IPS DF 19.7 (cell line): ENCODE data around the gene NKTR.
"Not testable (repeated sequence)": the region's sequence is repeated elsewhere in the genome, so short reads cannot be mapped to it uniquely, and the experiment has no call there.

Source experiments
- DNase-seq: peaks from one replicate; pipeline ENCODE4 v3.0.0-alpha.2; 2013; ENCODE audit warnings: low read depth, low spot score

NKTR gene

DNA sequence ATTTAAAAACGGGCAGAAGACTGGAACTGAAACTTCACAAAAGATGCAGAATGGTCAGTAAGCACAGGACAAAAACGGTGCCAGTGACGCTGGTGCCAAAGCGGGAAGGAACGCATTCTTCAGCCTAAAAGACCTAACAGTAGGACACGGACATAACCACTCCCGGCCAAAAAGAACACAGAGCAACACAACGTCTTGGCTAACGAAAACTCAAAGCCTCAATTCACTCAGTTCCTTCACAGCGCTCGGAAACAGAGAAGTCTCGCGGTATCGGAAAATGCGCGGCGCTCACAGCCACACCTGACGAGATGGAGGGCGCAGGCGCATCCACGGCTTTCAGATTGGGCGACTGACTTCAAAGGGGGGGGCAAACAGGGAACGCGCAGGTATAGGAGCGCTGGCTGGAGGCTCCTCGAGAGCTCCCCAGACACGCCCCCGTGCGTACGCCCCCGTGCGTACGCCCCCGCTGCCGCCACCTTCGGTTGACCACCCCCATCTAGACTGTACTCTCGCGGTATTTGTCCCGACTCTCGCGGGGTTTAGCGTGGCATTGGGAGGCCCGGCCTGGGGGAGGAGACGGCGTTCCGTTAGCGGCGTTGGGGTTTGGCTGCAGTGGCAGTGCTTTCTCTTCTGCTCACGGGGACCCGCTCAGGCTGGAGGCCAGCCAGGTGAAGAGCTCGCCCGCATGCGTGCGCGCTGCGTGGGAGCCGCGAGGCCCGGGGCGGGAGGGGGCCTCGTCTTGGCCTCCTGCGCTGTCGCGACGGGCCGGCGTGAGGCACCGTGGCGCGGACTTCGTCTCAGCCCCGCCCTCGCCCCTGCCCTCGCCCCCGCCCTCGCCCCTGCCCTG, at the start of gene NKTR:
Gene NKTR (plus strand): TSS at position 576 of the 847 bp plus-strand sequence. CDS start 321 bp downstream, outside the sequence.
- DNase-seq = peak; percentile 94

DNA sequence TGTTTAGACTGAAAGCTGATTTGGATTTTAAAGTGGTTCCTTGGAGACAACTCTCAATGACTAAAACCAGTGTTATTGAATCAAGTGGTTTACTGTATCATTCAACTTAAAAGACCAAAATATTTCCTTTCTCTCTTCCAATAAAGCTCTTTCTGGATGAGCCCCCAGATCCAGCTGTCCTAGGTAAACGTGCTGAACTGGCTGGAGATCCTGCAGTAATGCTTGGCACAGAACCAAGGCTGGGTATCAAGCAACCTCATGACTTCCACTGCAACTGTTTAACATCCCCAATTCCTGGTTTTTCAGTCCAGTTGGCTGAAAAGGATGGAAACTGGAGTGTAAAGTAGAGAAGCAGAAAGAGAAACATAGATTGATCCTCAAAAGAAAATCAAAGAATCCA, 47.7 kb upstream of the NKTR start:
- no peak for DNase-seq

DNA sequence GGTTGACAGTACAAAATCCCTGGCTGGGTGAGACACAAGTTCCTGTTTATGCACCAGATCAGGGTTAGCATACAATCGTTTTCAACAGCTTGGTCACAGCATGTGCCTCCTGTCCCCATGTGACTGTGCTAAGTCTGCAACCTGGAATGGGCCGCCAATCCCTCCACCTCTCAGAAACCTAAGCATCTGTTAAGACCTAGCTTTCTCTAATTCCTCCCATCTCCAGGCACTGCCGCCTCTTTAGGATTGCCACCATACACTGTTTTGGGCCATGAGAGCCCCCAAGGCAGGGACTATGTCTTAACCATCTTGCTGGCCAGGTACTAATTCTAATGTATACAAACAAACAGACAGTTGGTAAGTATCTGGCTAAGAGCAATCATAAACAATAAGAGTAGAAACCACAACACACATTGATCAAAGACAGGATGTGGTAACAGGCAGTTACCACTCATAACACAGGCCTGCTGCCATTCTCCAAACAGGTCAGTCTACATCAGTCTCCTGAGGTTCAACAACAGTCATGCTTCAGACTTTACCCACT, 44.3 kb upstream of the NKTR start:
- no peak for DNase-seq

- not testable (repeated sequence) for DNase-seq
Observed at GRCh38 chr3:42556817-42557216, 43.7 kb upstream of the NKTR start.

DNA sequence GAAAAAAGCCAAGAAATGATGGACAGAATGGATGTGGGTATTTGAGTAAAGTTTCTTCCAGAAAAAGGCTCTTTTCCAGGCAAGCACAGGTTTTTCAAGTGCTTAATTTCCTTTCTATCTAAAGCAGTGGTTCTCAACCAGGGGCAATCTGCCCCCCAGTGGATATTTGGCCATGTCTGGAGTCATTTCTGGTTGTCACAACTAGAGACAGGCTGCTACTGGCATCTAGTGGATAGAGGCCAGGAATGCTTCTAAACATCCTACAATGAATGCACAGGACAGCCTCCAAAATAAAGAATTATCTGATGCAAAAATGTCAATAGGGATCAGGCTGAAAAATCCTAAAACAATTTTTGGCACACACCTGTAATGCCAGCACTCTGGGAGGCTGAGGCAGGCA, 42.6 kb upstream of the NKTR start:
- DNase-seq = no peak

GRCh38 chr3:42562047-42562907, 38.2 kb upstream of the NKTR start:
- no peak for DNase-seq

DNA sequence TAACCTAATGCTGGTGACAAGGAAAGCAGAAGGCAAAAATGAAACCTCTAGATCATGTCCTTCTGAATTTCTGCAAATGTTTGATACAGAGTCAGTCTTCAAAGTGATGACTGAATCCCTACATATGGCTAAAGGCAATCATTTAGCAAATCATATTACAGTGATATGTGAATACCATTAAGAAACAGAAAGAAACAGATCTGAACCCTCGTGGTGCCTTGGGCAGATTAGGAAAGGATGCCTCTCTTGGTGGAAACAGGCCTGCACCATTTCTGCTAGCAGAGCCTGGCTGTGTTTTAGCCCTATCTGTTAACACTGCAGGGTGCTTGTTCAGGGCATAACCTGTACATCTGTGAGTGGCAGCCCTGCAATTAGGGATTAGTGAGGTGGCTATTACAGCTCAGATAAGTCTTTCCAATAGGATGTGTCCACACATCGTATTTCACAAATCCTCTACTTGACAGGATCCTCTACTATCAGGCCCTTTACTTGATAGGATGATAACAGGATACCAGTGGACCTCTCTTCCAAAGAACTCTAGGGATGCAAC, 30.8 kb upstream of the NKTR start:
- DNase-seq = no peak

GRCh38 chr3:42572278-42572677, 28.2 kb upstream of the NKTR start:
- peak; percentile 47 for DNase-seq

GRCh38 chr3:42575137-42575741, 25.2 kb upstream of the NKTR start:
- no peak for DNase-seq

DNA sequence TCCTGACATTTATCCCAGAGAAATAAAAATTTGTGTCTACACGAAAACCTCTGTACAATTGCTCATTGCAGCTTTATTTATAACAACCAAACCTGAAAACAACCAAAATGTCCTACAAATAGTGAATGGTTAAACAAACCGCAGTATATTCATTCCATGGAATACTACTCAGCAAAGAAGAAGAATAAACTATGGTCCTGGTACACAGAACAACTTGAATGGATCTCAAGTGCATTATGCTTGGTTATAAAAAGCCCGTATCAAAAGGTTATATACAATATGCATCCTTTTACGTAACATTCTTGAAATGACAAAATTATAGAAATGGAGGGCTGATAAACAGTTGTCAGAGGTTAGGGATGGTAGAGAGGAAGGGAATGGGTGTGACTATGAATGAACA, 22.4 kb upstream of the NKTR start:
- no peak for DNase-seq

GRCh38 chr3:42579346-42579745, 21.1 kb upstream of the NKTR start:
- not testable (repeated sequence) for DNase-seq

GRCh38 chr3:42581400-42581708, 19.1 kb upstream of the NKTR start:
- DNase-seq = no peak

DNA sequence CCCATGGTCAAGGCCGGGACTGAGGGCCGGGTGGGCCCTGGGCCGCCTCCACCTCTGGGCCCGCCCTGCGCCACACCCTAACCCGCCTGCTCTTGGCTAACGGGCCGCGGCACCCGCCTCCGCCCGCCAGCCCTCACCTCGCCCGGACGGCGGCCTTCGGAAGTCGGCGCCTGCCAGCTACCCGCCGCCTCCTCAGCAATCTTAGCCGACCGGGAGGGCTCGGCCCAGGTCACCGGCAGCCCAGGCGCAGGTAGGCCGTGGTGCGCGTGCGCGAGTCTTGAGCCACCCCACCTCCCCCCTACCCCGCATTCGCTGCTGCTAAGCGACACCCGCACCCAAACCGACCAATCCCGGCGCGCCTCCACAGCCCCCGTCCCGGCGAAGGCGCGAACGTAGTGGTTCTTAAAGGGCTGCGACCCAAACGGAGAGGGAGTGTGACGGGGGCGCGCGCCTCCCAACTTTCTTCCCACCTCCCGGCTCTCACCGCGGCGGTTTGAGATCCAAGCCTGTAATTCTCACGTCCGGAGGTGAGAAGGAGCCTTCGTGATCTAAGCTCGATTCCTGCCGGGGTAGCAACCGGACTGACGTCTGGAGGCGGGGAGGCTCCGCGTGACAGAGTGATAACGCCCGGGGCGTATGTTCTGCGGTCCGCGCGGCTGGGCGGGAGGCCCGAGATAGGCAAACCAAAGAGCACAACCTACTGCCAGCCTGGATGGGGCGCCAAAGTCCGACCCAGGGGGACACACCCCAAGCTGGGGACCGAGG, 18.6 kb upstream of the NKTR start, which contains the start of gene SEC22C:
Gene SEC22C (minus strand): TSS at position 259 of the 765 bp plus-strand sequence. CDS start 12,921 bp downstream, outside the sequence.
- DNase-seq = no peak

DNA sequence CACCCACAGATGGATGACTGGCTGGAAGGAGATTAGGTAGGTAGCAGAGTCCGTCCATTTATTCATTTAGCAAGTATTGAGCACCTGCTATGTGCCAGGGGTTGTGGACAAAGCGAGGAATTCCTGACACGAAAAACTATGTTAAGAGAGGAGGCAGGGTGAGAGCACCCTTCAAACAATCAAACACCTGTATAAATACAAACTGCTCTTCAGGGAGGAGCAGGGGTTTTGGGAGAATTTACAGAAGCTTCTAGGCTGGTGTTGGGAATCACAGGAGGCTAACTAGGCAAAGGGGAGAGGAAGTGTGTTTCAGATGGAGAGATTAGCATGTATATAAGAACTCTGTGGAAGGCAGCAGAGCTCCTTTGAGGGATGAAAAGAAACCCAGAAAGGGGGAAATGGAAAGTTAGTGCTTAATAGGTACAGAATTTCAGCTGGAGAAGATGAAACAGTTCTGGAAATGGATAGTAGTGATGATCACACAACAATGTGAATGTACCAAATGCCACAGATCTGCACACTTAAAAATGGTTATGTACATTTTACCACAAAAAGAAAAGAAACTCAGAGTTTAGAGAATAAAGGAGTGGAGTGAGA, 17.9 kb upstream of the NKTR start:
- DNase-seq = no peak

- DNase-seq = no peak
Observed at GRCh38 chr3:42588625-42589024, 11.9 kb upstream of the NKTR start.

- DNase-seq = no peak
Observed at GRCh38 chr3:42589382-42590109, 10.9 kb upstream of the NKTR start.

GRCh38 chr3:42590989-42591756, 9.3 kb upstream of the NKTR start:
- DNase-seq = no peak

- no peak for DNase-seq
Observed at GRCh38 chr3:42591811-42592210, 8.7 kb upstream of the NKTR start.

- DNase-seq = no peak
Observed at GRCh38 chr3:42593635-42594034, 6.9 kb upstream of the NKTR start.
